Amniotic epithelial cell (primary cell): ENCODE data around the gene UBE2I.
"Not testable (repeated sequence)": the region's sequence is repeated elsewhere in the genome, so short reads cannot be mapped to it uniquely, and the experiment has no call there.

Experiments used
- DNase-seq: peaks from one replicate; pipeline ENCODE4 v3.0.0-alpha.2; 2010; ENCODE audit warnings: low read depth

Gene UBE2I

GRCh38 chr16:1308977-1309885 lies at the start of gene UBE2I:
TSS of gene UBE2I (plus strand) at chr16:1309636. CDS start at chr16:1314031, 4,395 bp downstream.
- peak; percentile 98 for DNase-seq

GRCh38 chr16:1259760-1260068 lies 49.7 kb upstream of the UBE2I start:
- DNase-seq: no peak

GRCh38 chr16:1260101-1260680 lies 49.2 kb upstream of the UBE2I start:
- no peak for DNase-seq

- no peak for DNase-seq
Observed at GRCh38 chr16:1261131-1261892, 48.1 kb upstream of the UBE2I start.

- no peak for DNase-seq
Observed at GRCh38 chr16:1262210-1262845, 47.1 kb upstream of the UBE2I start.

GRCh38 chr16:1262846-1263221 lies 46.6 kb upstream of the UBE2I start:
- DNase-seq: no peak

GRCh38 chr16:1263591-1264344 lies 45.7 kb upstream of the UBE2I start:
- DNase-seq: no peak

- DNase-seq: no peak
Observed at GRCh38 chr16:1264345-1265089, 44.9 kb upstream of the UBE2I start.

GRCh38 chr16:1265090-1265630 lies 44.3 kb upstream of the UBE2I start:
- no peak for DNase-seq

- DNase-seq: no peak
Observed at GRCh38 chr16:1265826-1266225, 43.6 kb upstream of the UBE2I start.

- DNase-seq: not testable (repeated sequence)
Observed at GRCh38 chr16:1269418-1269817, 40.0 kb upstream of the UBE2I start.

- DNase-seq: no peak
Observed at GRCh38 chr16:1271380-1271723, 38.1 kb upstream of the UBE2I start.

GRCh38 chr16:1271724-1272413 lies 37.6 kb upstream of the UBE2I start:
- DNase-seq: not testable (repeated sequence)

- DNase-seq: no peak
Observed at GRCh38 chr16:1272453-1273198, 36.8 kb upstream of the UBE2I start.

GRCh38 chr16:1273816-1274215 lies 35.6 kb upstream of the UBE2I start:
- DNase-seq: no peak

- DNase-seq: no peak
Observed at GRCh38 chr16:1274767-1275166, 34.7 kb upstream of the UBE2I start.

- no peak for DNase-seq
Observed at GRCh38 chr16:1275791-1276579, 33.5 kb upstream of the UBE2I start.

GRCh38 chr16:1276580-1276878 lies 32.9 kb upstream of the UBE2I start:
- no peak for DNase-seq

GRCh38 chr16:1277151-1277598 lies 32.3 kb upstream of the UBE2I start:
- no peak for DNase-seq
